HFF-Myc (cell line): Measurements from ENCODE around the gene FOXD3.
A peak's percentile ranks its signal among the peaks of the same experiment; 100 is the strongest.

Experiments
- DNase-seq: peaks from one replicate; pipeline ENCODE4 v3.0.0-alpha.2; 2011; ENCODE audit warnings: low read depth; ENCODE audit errors: extremely low read depth
- H3K4me3 ChIP-seq: replicated peaks from 2 replicates; pipeline ENCODE4 v1.5.1; 2011; ENCODE audit warnings: low read depth, mild to moderate bottlenecking, control low read depth, low read length
- TF ChIP-seq, protein P1 (sequence below): IDR thresholded peaks from 2 replicates; pipeline ENCODE4 v1.5.1; 2012; ENCODE audit warnings: mild to moderate bottlenecking, low read depth, low read length, control low read depth; ENCODE audit errors: missing control alignments

The FOXD3 gene

GRCh38 chr1:63326106-63326472 is 3.7 kb downstream of the FOXD3 start:
- no peak for DNase-seq
- H3K4me3 ChIP-seq: no peak overlapping the region
- TF ChIP-seq, protein P1, sequence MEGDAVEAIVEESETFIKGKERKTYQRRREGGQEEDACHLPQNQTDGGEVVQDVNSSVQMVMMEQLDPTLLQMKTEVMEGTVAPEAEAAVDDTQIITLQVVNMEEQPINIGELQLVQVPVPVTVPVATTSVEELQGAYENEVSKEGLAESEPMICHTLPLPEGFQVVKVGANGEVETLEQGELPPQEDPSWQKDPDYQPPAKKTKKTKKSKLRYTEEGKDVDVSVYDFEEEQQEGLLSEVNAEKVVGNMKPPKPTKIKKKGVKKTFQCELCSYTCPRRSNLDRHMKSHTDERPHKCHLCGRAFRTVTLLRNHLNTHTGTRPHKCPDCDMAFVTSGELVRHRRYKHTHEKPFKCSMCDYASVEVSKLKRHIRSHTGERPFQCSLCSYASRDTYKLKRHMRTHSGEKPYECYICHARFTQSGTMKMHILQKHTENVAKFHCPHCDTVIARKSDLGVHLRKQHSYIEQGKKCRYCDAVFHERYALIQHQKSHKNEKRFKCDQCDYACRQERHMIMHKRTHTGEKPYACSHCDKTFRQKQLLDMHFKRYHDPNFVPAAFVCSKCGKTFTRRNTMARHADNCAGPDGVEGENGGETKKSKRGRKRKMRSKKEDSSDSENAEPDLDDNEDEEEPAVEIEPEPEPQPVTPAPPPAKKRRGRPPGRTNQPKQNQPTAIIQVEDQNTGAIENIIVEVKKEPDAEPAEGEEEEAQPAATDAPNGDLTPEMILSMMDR: no peak

DNA sequence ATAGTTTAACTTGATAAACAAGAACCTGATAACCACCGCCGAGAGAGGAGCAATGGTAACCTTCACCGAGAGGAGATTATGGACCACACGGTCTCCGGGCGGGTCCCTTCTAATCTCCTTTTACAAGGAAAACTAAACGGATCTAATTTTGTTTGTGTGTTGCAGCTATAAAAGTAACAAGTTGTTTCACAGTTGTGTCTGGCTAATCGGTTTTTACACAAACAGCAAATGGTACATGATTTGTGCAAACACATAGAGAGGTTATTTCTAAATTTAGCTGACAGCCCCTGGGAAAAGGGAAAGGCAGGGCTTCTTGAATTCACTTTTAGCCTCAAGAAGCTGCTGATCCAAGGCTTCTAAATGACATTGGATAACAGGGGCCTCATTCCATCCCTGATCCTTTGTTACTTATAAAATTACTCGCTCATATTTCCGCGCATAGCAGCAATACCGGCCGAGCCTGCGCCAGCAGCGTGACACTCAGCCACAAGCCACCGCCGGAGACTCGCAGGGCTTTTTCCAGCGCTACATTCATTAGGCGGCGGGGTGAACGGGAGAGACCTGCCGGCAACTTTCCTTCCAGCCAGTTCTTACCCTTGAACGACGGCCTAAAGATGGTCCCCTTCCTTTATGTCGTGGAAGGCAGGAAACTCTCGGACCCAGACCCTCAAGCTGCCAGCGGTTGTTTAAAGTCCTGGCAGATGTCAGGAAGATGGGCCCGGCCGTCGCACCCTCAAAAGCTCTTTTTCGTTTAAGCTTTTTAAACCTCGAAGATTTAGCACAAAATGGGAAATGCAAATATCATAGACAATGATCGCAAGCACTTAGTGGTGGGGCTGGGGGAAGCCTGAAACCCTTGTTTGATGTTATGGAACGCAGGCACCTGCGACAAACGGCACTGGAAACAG is 4.4 kb downstream of the FOXD3 start:
- DNase-seq: no peak
- TF ChIP-seq, protein P1: no peak
- no peak overlapping the region for H3K4me3 ChIP-seq

DNA sequence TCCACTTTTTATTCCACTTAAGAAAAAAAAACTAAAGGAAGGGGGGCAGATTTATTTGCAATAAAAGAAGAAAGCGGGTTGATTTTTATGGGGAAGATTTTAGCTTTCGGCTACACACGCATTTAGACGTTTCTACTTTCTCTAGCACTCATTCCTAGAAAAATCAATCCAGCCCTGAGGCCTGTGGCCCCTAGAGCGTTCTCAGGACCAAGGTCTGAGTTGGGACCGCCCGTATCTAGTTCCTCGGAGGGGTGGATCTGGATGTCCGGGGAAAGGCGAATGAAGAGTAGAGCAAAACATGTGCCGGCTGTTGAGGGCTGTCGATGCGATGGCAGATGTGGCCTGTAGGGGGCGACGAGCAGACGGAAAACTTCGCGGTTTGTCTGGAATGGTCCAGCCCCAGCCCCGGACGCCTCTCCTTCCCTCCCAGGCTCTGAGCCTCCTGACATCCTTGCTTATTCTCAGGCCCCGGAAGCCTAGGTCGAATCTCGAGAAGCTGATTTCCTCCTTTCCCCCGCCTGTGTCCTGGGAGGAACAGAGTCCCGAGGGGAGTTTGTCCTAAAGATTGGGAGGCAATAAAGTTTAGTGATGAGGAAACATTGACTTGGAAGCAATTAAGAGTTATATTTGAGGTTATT is 5.2 kb downstream of the FOXD3 start:
- no peak overlapping the region for H3K4me3 ChIP-seq
- DNase-seq: peak; percentile 42
- TF ChIP-seq, protein P1: peak; percentile 80

GRCh38 chr1:63328122-63328521 is 5.8 kb downstream of the FOXD3 start:
- H3K4me3 ChIP-seq: no peak overlapping the region
- TF ChIP-seq, protein P1: no peak
- DNase-seq: no peak

- DNase-seq: no peak
- TF ChIP-seq, protein P1: no peak
- no peak overlapping the region for H3K4me3 ChIP-seq
Observed at GRCh38 chr1:63328781-63329180, 6.4 kb downstream of the FOXD3 start.

GRCh38 chr1:63329621-63330330 is 7.4 kb downstream of the FOXD3 start:
- TF ChIP-seq, protein P1: no peak
- H3K4me3 ChIP-seq: no peak overlapping the region
- DNase-seq: no peak
